GM19395 (cell line): Measurements from ENCODE around the gene FAM219A.
"Not testable (repeated sequence)": the region's sequence is repeated elsewhere in the genome, so short reads cannot be mapped to it uniquely, and the experiment has no call there.

Experiments used
- ATAC-seq: cut with Tn5 transposase; IDR thresholded peaks from one replicate; pipeline ENCODE4 v1.9.1; 2021; ENCODE audit warnings: mild to moderate bottlenecking, moderate library complexity; ENCODE audit not compliant: unreplicated experiment

FAM219A gene

DNA sequence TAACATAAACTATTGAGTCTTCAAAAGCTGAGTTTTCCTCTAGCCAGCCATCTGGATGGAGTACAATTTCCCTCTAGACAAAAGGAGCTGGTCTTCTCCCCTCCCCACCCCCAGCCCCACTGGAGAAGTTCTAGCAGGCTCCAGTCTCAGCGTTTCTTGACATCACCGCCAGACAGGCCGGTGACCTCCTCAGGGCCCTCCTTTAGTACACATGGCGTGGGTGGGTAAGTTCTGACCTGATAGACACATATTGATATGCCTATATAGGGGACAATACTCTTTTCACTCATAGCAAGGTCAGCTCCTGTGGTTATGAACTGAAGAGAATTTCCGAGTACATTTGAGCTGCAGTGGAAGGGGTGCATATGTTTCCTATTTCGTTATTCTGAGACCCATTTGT lies 27.5 kb upstream of the FAM219A start:
- ATAC-seq, result no peak

DNA sequence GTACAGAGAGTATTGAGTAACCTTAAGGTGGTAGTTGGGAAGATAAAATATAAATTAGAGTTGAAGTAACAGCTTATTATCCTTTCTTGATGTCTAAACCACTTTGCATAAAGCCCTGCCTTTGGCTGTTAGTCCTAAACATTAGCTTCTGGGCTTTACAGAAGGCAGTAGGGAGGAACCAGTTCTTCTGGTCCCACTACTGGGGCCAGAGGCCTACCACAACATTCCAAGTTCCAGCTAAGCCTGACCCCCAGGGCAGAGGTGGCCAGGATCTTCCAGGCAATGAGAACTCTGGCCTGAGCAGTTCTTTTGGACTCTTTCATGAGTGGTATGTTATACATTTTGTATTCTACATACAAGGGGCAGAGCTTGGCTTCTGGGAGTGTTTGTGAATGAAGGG lies 26.3 kb upstream of the FAM219A start:
- ATAC-seq, result no peak

DNA sequence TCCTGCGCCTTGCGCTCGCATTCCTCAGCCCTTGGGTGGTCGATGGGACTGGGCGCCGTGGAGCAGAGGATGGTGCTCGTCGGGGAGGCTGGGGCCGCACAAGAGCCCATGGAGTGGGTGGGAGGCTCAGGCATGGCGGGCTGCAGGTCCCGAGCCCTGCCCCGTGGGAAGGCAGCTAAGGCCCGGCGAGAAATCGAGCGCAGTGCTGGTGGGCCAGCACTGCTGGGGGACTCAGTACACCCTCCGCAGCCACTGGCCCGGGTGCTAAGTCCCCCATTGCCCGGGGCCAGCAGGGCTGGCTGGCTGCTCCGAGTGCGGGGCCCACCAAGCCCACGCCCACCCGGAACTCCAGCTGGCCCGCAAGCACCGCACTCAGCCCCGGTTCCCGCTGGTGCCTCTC lies 24.4 kb upstream of the FAM219A start:
- ATAC-seq, result not testable (repeated sequence)

DNA sequence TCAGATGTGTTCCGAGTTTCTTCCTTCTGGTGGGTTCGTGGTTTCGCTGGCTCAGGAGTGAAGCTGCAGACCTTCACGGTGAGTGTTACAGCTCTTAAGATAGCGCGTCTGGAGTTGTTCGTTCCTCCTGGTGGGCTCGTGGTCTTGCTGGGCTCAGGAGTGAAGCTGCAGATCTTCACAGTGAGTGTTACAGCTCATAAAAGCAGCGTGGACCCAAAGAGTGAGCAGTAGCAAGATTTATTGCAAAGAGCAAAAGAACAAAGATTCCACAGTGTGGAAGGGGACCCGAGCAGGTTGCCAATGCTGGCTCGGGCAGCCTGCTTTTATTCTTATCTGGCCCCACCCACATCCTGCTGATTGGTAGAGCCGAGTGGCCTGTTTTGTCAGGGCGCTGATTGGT lies 23.2 kb upstream of the FAM219A start:
- not testable (repeated sequence) for ATAC-seq

DNA sequence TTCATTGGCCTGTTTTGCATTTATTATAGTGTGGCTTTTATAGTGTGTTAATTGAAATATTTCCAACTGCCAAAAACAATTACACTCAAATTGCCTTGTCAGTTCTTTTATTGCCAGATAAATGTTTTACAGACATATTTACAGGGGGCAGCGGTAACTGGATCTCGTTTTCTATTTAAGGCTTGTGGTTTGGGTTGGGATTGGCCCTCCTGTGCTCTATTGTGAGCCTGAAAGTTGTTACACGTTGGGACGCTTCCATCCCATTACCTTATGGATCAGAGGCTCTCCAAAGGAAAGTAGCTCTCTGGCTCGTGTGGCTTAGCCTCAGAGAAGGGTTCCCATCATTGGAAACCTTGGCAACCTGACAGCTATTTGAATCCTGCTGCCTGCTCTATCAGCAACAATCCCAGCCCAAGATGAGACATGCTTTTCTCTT lies 21.1 kb upstream of the FAM219A start:
- ATAC-seq, result no peak

DNA sequence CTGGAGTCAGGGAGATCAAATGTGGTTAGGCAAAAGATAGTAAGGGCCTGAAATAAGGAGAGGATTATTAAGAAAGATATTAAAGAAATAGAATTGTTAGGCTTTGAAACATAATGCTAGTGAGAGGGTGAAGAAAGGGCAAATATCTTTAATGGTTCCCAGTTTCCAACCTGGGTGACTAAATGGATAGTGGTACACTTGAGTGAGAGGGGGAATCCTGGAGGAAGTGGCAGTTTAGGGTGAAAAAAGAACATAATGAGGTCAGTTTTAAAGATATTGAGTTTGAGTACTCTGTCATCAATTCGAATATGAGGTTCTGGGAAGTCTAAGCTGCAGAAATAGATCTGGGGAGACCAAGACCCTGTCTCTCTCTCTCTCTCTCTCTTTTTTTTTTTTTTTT lies 19.2 kb upstream of the FAM219A start:
- no peak for ATAC-seq

DNA sequence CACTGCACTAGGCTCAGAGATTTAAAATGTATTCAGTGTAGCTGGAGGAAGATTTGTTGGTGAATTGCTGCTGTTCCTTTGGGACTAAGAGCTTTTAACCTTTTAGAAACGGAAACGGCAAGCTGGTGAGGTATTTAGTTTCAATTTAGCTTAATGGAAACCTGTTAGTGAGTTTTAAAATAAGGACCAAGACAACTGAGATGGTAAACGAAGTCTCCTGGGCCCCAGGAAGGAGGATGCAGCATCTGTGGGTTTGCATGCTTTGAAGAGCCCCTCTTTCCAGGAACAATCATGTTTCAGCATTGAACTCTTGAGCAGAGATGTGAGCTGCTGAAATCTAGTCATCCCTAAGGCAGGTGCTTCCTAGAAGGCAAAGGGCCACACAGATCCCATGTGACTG lies 16.7 kb upstream of the FAM219A start:
- no peak for ATAC-seq

DNA sequence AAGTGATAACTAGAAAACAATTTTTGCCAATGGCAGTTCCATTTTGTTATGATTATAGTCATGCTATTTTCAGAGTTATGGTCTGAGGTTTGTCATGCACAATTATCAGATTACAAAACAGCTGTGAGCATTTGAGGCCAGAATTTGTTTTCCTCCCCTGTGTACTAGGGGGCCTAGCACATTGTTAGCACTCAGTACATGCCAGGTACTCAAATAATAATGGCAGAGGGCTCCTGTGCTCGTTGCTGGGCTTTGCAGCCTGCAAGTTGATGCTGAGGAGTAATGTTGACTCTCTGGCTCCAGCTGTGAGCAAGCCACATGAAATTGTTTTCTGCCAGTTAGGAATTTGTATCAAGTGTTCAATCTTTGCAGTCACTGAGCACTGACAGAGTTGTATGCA lies 7.1 kb upstream of the FAM219A start:
- no peak for ATAC-seq

DNA sequence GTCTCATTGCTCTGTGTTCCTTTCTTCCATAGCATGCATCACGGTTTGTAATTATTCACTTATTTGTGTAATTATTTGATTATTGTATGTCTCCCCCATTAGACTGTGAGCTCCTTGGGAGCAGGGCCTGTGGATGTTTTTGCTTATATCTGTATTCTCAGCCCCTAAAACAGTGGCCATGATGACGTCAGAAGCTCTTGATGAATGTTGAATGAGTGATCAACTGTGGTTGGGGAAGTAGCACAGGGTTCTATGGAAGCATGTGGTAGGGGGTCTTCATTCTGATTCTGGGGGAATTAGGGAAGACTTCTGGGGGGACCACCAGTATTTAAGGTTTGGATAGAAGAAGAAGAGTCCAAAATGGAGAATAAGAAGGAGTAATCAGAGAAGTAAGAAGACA lies 6.2 kb upstream of the FAM219A start:
- no peak for ATAC-seq

DNA sequence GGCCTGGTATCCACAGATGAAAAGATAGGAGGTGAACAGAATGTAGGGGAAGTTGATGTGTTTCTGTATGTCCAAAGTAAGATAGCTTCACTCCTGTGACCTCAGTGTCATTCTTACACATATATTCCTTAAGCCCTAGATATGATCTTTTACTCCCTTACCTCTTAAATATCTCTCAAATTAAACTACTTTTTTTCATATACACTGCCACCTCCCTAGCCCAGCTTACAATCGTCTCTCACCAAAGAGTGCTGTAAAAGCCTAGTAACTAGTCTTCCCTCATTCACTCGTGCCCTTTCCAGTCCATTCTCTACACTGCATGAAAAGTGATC lies 5.5 kb upstream of the FAM219A start:
- ATAC-seq, result no peak

DNA sequence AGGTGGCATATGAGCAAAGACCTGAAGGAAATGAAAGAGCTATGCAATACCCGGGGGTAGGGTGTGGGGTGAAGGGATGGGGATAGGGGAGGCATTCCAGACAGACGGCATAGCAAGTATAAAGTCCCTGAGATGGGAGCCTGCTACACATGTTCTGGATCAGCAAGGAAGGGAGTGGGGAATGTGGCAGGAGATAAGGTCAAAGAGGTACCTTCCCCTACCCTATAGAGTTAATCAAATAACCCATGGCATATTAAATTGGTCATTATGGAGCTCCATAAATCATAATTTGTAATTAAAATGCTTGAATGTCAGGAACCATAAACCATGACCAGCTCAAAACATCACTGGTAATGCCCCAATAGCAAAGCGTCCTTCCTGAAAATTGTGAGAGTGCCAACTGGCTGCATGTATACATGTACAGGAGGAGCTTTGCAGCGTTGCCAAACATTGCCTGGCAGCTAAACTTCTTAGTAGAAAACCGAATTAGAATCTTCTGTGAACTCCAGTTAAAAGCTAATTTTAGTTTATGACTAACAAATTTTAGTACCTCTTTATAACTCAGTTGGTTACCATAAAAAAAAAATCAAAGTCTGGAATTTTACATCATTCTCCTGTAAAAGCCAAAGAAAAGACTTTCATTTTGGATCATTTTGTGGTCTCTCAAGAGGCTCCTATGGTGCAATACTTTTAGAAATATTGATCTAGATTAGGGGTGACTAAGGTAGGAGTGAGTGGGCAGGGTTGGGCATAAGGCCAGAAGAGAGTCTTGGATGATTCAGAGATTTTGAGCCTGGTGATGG lies 4.9 kb upstream of the FAM219A start:
- ATAC-seq, result no peak

DNA sequence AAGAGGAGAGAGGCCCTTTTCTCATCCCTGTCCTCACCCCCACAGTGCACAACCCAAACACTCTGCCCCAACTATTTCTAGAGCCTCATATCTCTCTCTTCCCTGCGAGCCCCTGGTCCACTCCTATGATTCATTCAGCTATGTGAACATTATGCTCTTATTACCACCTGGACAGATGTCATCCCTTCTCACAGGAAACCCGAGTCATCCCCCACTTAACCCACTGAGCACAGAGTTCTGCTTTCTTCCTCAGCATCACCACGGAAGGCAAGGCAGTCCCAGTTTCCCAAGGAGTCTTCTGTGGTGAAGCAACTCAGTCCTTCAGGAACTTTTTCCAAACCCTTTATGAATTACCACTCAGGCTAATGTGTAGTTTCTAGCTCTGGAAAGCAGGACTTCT lies 1.6 kb upstream of the FAM219A start:
- ATAC-seq, result no peak

DNA sequence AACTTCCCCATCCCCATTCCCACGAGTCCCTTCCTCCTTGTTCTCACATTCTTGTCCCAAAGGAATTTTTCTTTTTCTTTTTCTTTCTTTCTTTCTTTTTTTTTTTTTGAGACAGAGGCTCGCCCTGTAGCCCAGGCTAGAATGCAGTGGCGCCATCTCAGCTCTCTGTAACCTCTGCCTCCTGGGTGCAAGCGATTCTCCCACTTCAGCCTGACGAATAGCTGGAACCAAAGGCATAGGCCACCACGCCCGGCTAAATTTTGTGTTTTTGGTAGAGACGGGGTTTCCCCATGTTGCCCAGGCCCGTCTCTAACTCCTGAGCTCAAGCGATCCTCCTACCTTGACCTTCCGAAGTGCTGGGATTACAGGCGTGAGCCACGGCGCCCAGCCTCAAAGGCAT lies 986 bp upstream of the FAM219A start:
- no peak for ATAC-seq

DNA sequence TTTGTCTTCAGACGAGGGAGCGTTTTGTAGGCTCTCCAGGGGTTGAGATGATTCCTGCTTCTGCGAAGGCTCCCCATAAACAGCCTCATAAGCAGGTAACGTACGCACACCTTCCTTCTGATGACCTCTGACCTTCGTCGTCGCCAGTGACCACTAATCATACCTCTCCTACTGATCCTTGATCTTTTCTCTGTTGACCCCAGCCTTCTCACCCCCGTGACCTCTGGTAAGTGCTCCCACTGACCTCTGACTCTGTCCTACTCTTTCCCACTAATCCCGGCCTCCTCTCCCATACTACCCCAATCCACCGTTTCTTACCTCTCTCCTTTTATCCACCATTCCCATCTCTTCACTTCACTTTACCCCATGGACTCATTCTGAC lies 580 bp upstream of the FAM219A start:
- ATAC-seq, result no peak

DNA sequence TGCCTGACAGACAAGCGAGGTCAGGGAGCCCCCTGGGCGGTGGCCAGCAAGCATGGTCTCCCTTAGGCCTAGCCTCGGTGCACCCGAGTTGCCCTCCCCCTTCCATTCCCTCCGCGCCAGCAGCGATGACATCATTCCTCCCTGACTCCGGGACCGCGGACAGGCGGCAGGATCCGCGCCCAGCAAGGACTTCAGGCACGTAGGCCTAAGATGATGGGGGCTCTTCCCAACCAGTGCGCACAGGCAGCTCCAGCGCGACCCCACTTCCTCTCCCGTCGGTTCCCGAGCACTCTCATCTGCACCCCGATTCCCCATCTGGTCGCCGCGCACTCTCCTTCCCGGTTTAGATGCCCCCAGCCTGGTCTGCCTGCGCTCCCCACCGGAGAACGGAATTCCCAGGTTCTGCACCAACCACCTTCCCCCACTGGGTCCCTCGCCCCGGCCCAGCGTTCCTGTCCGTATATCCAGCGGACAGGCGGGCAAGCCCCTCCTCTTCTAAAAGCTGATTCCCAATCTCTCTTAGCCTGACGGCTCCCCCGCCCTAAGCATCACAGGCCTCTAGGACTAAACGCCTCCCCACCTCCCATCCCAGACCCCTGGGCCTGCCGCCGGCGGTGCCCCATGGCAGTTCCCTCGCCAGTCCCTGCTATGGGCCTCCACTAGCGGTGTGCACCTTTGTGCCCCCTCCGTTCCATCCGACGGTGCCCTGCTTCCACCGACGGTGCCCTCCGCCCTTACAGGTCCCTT lies 931 bp downstream of the FAM219A start:
- ATAC-seq, result no peak

DNA sequence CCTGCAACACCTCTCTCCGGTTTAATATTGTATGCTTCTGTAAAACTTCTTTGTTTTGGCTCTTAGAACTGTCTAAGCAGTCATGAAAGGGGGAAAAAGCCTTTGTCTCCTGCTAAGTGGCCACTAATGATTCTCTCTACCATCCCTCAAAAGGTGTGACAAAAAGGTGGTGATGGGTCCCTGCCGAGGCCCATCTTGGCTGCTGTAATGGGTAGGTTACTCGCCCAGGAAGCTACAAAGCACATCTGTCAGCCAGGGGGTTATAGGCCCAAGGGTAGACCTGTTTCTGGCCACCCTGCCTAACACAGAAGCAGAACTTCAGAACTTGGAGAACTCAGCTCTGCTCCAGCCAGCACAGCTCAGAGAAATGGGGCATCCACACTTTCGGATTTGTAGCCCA lies 1.6 kb downstream of the FAM219A start:
- ATAC-seq, result no peak

DNA sequence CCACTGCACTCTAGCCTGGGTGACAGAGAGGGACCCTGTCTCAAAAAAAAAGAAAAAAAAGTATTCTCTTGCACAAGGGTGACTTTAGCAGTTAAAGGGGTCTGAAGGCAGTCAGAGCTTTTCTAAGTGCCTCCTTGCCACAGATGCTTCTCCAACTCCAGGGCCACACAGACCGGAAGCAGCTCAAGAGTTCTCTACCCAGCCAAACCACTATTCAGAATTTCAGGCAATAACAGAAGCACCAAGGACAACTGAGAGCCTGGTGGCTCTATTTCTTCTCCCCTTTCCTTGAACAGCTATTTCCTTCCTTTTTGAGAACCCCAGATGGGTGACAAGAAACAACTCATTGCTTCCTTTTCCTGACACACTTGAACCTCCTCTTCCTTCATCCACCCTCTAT lies 2.2 kb downstream of the FAM219A start:
- ATAC-seq, result no peak

DNA sequence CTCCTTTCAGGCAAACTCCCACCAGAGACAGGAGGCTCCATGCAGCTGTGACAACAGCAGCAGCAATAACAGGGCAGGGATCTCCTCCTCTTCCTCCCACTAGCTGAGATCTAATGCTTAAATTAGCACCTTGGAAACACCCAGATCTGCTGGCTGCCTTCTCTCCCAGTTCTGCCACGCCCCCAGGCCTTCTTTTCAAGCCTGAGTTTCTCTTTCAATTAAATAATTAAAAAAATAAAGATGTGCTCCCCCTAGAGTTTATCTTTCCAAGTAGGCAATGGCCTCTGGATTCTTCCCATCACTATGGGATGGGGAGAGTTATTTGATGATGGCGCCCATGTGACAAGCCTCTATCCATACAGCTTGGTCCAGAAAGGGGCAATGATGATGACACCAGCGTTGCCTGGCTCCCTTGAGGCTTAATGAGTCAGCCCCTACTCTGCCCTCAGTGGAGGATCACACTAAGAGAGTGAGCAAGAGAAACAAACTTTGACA lies 3.8 kb downstream of the FAM219A start:
- no peak for ATAC-seq

DNA sequence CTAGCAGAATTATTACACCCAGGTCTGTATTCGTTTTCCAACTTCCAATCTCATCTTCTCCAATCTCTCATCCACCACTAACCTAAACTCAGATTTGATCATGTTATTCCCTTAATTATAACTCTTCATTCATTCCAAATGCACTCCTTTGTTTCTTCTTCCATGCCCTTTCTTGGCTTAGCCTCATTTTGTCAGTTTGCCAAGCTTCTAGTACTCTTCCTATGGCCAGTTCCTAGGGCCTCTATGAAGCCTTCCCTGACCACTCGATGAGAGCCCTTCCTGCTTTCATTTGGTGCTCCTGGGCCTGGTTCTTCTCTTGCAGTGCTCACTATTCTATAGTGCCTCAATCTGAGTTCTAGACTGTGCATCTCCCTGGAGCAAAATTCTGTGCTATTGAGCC lies 5.8 kb downstream of the FAM219A start:
- no peak for ATAC-seq

DNA sequence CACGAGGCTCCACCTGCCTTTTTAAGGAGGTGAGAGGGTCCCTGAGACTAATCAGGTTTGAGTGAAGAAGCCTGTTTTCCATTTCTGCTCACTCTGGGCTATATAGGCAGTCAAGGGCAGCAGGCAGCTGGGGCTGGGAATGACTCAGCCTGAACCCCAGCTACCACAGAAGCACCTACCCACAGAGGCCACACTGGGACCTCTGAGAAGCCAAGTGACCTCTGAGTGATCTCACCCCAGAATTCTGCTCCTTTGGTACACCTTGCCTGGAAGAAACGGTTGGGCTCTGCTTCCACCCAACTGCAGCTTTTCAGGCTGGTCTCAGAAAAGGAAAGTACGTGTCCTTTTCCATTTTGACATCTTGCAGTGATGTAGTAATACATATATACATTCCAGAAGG lies 6.8 kb downstream of the FAM219A start:
- no peak for ATAC-seq

DNA sequence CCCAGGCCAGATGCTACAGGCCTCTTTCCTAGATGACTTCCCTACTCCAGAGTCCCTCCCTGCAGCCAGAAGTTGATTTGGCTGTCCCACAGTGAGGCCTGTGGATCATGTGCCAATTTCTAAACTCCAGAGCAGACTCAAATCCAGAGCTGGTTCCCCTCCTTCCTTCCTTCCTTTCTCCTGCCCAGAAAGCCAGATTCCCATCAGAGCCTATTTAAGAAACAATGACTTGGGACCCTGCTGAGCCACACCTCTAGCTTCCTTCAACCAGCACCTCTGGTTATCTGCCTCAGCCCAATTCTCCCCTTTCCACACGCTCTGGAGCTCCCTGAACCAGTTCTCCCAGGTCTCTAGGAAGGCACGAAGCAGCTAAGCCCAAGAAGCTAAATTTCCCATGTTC lies 7.2 kb downstream of the FAM219A start:
- no peak for ATAC-seq

DNA sequence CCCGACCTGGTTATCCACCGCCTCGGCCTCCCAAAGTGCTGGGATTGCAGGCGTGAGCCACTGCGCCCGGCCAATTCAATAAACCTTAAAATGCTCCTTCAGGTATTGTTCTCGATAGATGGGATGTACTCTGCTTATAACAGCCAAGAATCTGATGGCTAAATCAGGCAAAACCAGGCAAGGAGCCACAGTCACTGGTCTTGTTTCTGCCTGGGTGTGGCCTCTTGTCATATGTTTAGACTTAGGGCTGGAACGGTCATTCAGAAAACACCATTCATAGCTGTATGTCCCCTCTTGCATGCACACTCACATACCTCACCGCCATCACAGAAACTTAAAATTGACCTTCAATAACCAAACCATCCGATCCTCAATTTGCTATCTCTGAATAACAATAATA lies 7.7 kb downstream of the FAM219A start:
- no peak for ATAC-seq

DNA sequence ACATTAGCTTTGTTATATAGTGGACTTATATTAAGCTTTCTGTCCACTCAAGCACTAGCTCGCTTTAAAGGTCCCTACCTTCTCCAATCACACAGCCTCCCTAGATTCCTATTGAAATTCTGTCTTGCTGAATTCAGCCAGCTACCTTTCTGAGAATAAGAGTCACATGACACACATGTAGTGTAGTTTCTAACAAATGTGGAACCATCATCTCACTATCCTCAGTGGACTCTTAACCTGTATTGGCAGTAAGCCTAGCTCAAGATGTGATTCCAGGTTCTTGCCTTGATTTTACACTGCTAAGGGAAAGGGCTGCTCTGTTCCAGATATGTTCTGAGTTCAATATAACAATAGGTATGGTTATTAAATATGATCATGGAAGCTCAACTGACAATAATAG lies 11.4 kb downstream of the FAM219A start:
- no peak for ATAC-seq
